H1 (cell line): ENCODE data around the gene HS3ST3B1. TPM values are rescaled to one million over a fixed set of nuclear protein-coding genes. Genes with fewer than 3 reads are reported as not detected.

Experiments
- BACH1 ChIP-seq: IDR thresholded peaks from 2 replicates; pipeline ENCODE4 v1.6.1; 2012; ENCODE audit warnings: low read length, improper control_type of control experiment
- CHD7 ChIP-seq: fragments of 300-600 bp; sonication (generic); IDR thresholded peaks from 2 replicates; pipeline ENCODE4 v1.7.1; 2012; ENCODE audit warnings: low read length, moderate library complexity, mild to moderate bottlenecking, inconsistent platforms; ENCODE audit not compliant: insufficient replicate concordance
- HDAC2 ChIP-seq, 2 experiments: fragments of 300-600 bp in 1 of 2; sonication (generic) in 1 of 2; IDR thresholded peaks; 2 replicates each; pipeline ENCODE4 v1.6.1; 2011 to 2012; ENCODE audit warnings: low read depth in 2 of 2, low read length in 2 of 2, mild to moderate bottlenecking in 2 of 2, moderate library complexity in 2 of 2, borderline replicate concordance in 1 of 2, inconsistent platforms in 1 of 2
- JUND ChIP-seq: IDR thresholded peaks from 2 replicates; pipeline ENCODE4 v1.6.1; 2011; ENCODE audit warnings: mild to moderate bottlenecking, improper control_type of control experiment, low read length
- KDM4A ChIP-seq: IDR thresholded peaks from one replicate; pipeline ENCODE4 v1.7.1; 2012; ENCODE audit warnings: low read depth, mild to moderate bottlenecking, moderate library complexity, low read length, inconsistent platforms; ENCODE audit not compliant: severe bottlenecking
- SAP30 ChIP-seq: fragments of 300-600 bp; sonication (generic); IDR thresholded peaks from 2 replicates; pipeline ENCODE4 v1.7.1; 2012; ENCODE audit warnings: low read length, moderate library complexity, mild to moderate bottlenecking, inconsistent platforms; ENCODE audit not compliant: insufficient read depth, insufficient replicate concordance
- polyA plus RNA-seq, 7 experiments: library from polyadenylated mRNA; depleted of rRNA in 3 of 7; stranded (reverse) in 5 of 7; unstranded in 2 of 7; fragments of >200 nt in 5 of 7; fragments of 200-250 nt in 2 of 7; gene quantifications; 1 replicate in 5 of 7; 2 replicates in 1 of 7; 4 replicates in 1 of 7; pipeline versions ENCODE4 v1.2.1 to v1.2.3, GENCODE V29; 2011 to 2013; ENCODE audit warnings: missing spikeins in 2 of 7, mixed read lengths in 2 of 7
- total RNA-seq: library from RNA; stranded (reverse); fragmentation: NEBNext Ultra II Directional; extraction: Animal tissue kit (Norgen Biotek cat#: 25700); gene quantifications from 2 replicates; pipeline ENCODE4 v1.2.1, GENCODE V29; 2021

The HS3ST3B1 gene
- total and polyA plus RNA-seq, 2 of the 8 experiments (the other 6 are each of a cell fraction or from before 2014, with no cell fraction given): 4.7 to 14.4 TPM

DNA sequence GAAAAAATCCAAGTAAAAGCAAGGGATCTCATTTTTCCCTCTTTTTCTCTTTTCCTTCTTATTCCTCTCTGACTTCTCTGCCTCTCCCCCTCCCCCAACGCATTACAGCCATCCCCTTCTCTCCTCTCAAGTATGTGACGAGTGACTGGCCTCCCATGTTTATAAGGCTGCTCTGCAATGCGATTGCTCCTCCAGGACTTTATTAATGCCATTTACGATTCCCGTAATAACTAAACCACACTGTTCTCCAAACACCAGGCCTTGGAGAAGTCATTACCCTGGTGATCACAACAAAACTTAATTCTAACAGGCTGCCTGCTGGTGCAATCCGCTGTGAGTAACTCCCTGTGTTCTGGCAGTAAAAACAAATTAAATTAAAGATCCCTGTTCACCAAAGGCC, 88.8 kb downstream of the HS3ST3B1 start (continued):
- TF ChIP-seq CHD7 (no peak), JUND (no peak), SAP30 (no peak), HDAC2 (IDR thresholded peaks at IDR 0.05; ENCODE audit: borderline replicate concordance in 1 of 2, low read depth in 2 of 2, low read length in 2 of 2) (no peak), KDM4A (no peak), BACH1 (no peak)
